HepG2 (cell line): Measurements from ENCODE around the gene NTM. TPM values are rescaled to one million over a fixed set of nuclear protein-coding genes. Genes with fewer than 3 reads are reported as not detected.

ENCODE experiments used
- E2F1 ChIP-seq: sonication (generic); formaldehyde crosslinking; IDR thresholded peaks from 2 replicates; pipeline ENCODE4 v1.5.0; 2020; ENCODE audit warnings: missing genetic modification reagents
- HMG20A ChIP-seq: IDR thresholded peaks from 2 replicates; pipeline ENCODE4 v1.6.1; 2016; ENCODE audit warnings: borderline replicate concordance
- LBX2 ChIP-seq: sonication (generic); formaldehyde crosslinking; IDR thresholded peaks from 2 replicates; pipeline ENCODE4 v1.5.0; 2020; ENCODE audit warnings: missing genetic modification reagents, mild to moderate bottlenecking, borderline replicate concordance
- NPAS2 ChIP-seq: sonication (generic); formaldehyde crosslinking; IDR thresholded peaks from 2 replicates; pipeline ENCODE4 v1.8.0; 2022; ENCODE audit warnings: mild to moderate bottlenecking, missing genetic modification reagents, borderline replicate concordance
- POLR2AphosphoS2 ChIP-seq: IDR thresholded peaks from 2 replicates; pipeline ENCODE4 v1.6.1; 2011; ENCODE audit warnings: low read depth, low read length, improper control_type of control experiment
- PRDM15 ChIP-seq: sonication (generic); formaldehyde crosslinking; IDR thresholded peaks from 2 replicates; pipeline ENCODE4 v1.4.0; 2020; ENCODE audit warnings: missing genetic modification reagents
- ZHX2 ChIP-seq, 2 experiments: sonication (generic) in 1 of 2; formaldehyde crosslinking in 1 of 2; IDR thresholded peaks; 2 replicates each; pipeline versions ENCODE4 v1.6.1 to v1.9.0; 2014 to 2022; ENCODE audit warnings: antibody characterized with exemption in 1 of 2, borderline replicate concordance in 1 of 2, inconsistent platforms in 1 of 2, low read depth in 1 of 2, missing genetic modification reagents in 1 of 2
- ZMYM3 ChIP-seq: sonication (generic); formaldehyde crosslinking; IDR thresholded peaks from 2 replicates; pipeline ENCODE4 v1.5.1; 2020; ENCODE audit warnings: mild to moderate bottlenecking, missing genetic modification reagents
- ZNF883 ChIP-seq: sonication (generic); formaldehyde crosslinking; IDR thresholded peaks from 2 replicates; pipeline ENCODE4 v1.5.1; 2020; ENCODE audit warnings: mild to moderate bottlenecking, missing genetic modification reagents; ENCODE audit errors: not compliant biosample characterization
- polyA plus RNA-seq, 8 experiments: library from polyadenylated mRNA; depleted of rRNA in 3 of 8; stranded (reverse) in 7 of 8; unstranded in 1 of 8; fragments of >200 nt; fragmentation: Illumina TruSeq in 4 of 8; extraction: Trizol in 4 of 8; gene quantifications; 2 replicates each; pipeline versions ENCODE4 v1.2.1 to v1.2.3, GENCODE V29; 2011 to 2016; ENCODE audit warnings: low read depth in 4 of 8, missing spikeins in 1 of 8, mixed read lengths in 1 of 8; ENCODE audit not compliant: insufficient read depth in 1 of 8
- total RNA-seq, 5 experiments: library from RNA; depleted of rRNA; stranded (reverse); fragments of >200 nt; fragmentation: Illumina TruSeq; extraction: Trizol; gene quantifications; 2 replicates each; pipeline ENCODE4 v1.2.3, GENCODE V29; 2016; ENCODE audit warnings: low read depth in 1 of 5

Gene NTM
- total and polyA plus RNA-seq, 2 of the 13 experiments (the other 11 are each of a cell fraction or from before 2014, with no cell fraction given) = not detected

- TF ChIP-seq ZHX2 (IDR thresholded peaks at IDR 0.05; ENCODE audit: low read depth) = no peak
- TF ChIP-seq ZHX2 (CRISPR knock-in tag; IDR thresholded peaks at IDR 0.05; ENCODE audit: borderline replicate concordance) = no peak
- TF ChIP-seq NPAS2 (CRISPR knock-in tag) = no peak
- no peak for TF ChIP-seq POLR2AphosphoS2
- TF ChIP-seq HMG20A (CRISPR knock-in tag) = no peak
- no peak for TF ChIP-seq E2F1
- TF ChIP-seq ZMYM3 = no peak
- TF ChIP-seq LBX2 (CRISPR knock-in tag) = no peak
- TF ChIP-seq ZNF883 (CRISPR knock-in tag) = no peak
- no peak for TF ChIP-seq PRDM15 (CRISPR knock-in tag)
These were observed 760.6 kb downstream of the NTM start (continued) for GRCh38 chr11:132131047-132131446.
